Right cardiac atrium (tissue), 5 donors: ENCODE results near the gene CCDC137. TPM values are rescaled to one million over a fixed set of nuclear protein-coding genes. Genes with fewer than 3 reads are reported as not detected.

Source experiments
- ATAC-seq, 2 donors: fragments of 200-7000 bp; cut with Tn5 transposase; one replicate each; pipeline versions ENCODE4 v1.8.0 to v1.9.1; 2020; ENCODE audit warnings: moderate library complexity in 2 of 2, mild to moderate bottlenecking in 1 of 2
- DNase-seq, 3 donors: peaks; one replicate each; pipeline ENCODE4 v3.0.0-alpha.2; 2020
- H3K27ac ChIP-seq: one replicate; pipeline ENCODE4 v1.5.1; 2013; ENCODE audit warnings: mild to moderate bottlenecking, low read length, control low read depth, moderate library complexity
- H3K27me3 ChIP-seq: one replicate; pipeline ENCODE4 v1.6.1; 2013; ENCODE audit not compliant: control insufficient read depth, insufficient read depth
- H3K4me1 ChIP-seq: one replicate; pipeline ENCODE4 v1.6.1; 2013; ENCODE audit warnings: low read length; ENCODE audit not compliant: control insufficient read depth, insufficient read depth
- H3K4me3 ChIP-seq: one replicate; pipeline ENCODE4 v1.5.1; 2013; ENCODE audit warnings: low read length, control low read depth
- H3K9me3 ChIP-seq: one replicate; pipeline ENCODE4 v1.6.1; 2013; ENCODE audit warnings: low read length; ENCODE audit not compliant: control insufficient read depth
- WGBS: extraction: QIAGEN DNeasy Blood & Tissue Kit; methylation state at CpG from one replicate; pipeline ENCODE4 v1.1.7; 2013; 5-methylcytosine and 5-hydroxymethylcytosine counted together
- intact Hi-C, 4 donors: fragments of 100-400 bp; cut with DNase I; formaldehyde crosslinking; loops; one replicate each; pipeline versions ENCODE4 v1.11.0 to v1.14.0; 2022 to 2023
- polyA plus RNA-seq: library from polyadenylated mRNA; stranded (reverse); fragments of 200-250 nt; gene quantifications from one replicate; pipeline ENCODE4 v1.2.3, GENCODE V29; 2013
- total RNA-seq, 4 donors: library from RNA; stranded (reverse); fragmentation: NEBNext Ultra II Directional; extraction: Animal tissue kit (Norgen Biotek cat#: 25700); gene quantifications; one replicate each; pipeline ENCODE4 v1.2.1, GENCODE V29; 2021
- donor health status: healthy with polysubstance abuse.
- donor health status: DM: no; HTN: yes; CAD: no.
- donor health status: DM: no; HTN: no; CAD: no.
- donor health status: DM: no; HTN: yes; CAD: no; lungs with severe emphysema.
- donor health status: DM: yes; HTN: yes; CAD: no.

CCDC137 gene
- total and polyA plus RNA-seq, 5 donors: 5.0 to 10.9 (median 7.2) TPM

- Histone ChIP-seq H3K4me3 (no peak overlapping the region), H3K4me1 (peaks cover 4% of the 10 kb centered on the region), H3K9me3 (no peaks in the 10 kb centered on the region), H3K27ac (no peak overlapping the region), H3K27me3 (no peaks in the 10 kb centered on the region)
- no peak for ATAC-seq
- DNase-seq: peak in 1 of 3 donors; percentile 1
- WGBS: 53% methylated on average over 4 of the region's 4 CpGs
- intact Hi-C loops: no loop called here
Observed at GRCh38 chr17:81638683-81639082, 27.9 kb upstream of the CCDC137 start.

GRCh38 chr17:81640011-81640410 lies 26.5 kb upstream of the CCDC137 start:
- WGBS: 94% methylated on average over 9 of the region's 9 CpGs
- Histone ChIP-seq H3K27ac (no peak overlapping the region), H3K27me3 (no peaks in the 10 kb centered on the region), H3K4me3 (no peak overlapping the region), H3K4me1 (peaks cover 4% of the 10 kb centered on the region), H3K9me3 (no peaks in the 10 kb centered on the region)
- intact Hi-C loops: no loop called here
- DNase-seq (peak in 1 of 3 donors; percentile 4), ATAC-seq (no peak)

- WGBS: 93% methylated on average over 16 of the region's 17 CpGs
- peak in 1 of 2 donors; percentile 7 for ATAC-seq
- no peak overlapping the region for H3K4me3 ChIP-seq
- H3K4me1 ChIP-seq: no peaks in the 10 kb centered on the region
- no peaks in the 10 kb centered on the region for H3K27me3 ChIP-seq
- intact Hi-C loops: no loop called here
- H3K27ac ChIP-seq: no peak overlapping the region
- H3K9me3 ChIP-seq: no peaks in the 10 kb centered on the region
- peak in 1 of 3 donors; percentile 44 for DNase-seq
Observed at GRCh38 chr17:81641825-81642489, 24.6 kb upstream of the CCDC137 start.

GRCh38 chr17:81644496-81644895 lies 22.0 kb upstream of the CCDC137 start:
- no peak for ATAC-seq
- Histone ChIP-seq H3K9me3 (no peaks in the 10 kb centered on the region), H3K27ac (no peak overlapping the region), H3K4me3 (no peak overlapping the region), H3K27me3 (no peaks in the 10 kb centered on the region), H3K4me1 (no peaks in the 10 kb centered on the region)
- no peak for DNase-seq
- WGBS: 89% methylated on average over 15 of the region's 15 CpGs
- intact Hi-C loops: no loop called here

- Histone ChIP-seq H3K27me3 (no peaks in the 10 kb centered on the region), H3K4me3 (no peak overlapping the region), H3K27ac (no peak overlapping the region), H3K4me1 (no peaks in the 10 kb centered on the region), H3K9me3 (no peaks in the 10 kb centered on the region)
- ATAC-seq (no peak), DNase-seq (peak in 1 of 3 donors; percentile 45)
- WGBS: 83% methylated on average over 29 of the region's 29 CpGs
- intact Hi-C loops: no loop called here
Observed at GRCh38 chr17:81644976-81645952, 21.3 kb upstream of the CCDC137 start.

GRCh38 chr17:81646869-81647600 lies 19.5 kb upstream of the CCDC137 start:
- H3K4me1 ChIP-seq: no peaks in the 10 kb centered on the region
- intact Hi-C loops: no loop called here
- no peak overlapping the region for H3K4me3 ChIP-seq
- no peak overlapping the region for H3K27ac ChIP-seq
- no peaks in the 10 kb centered on the region for H3K27me3 ChIP-seq
- peak in 1 of 3 donors; percentile 22 for DNase-seq
- H3K9me3 ChIP-seq: no peaks in the 10 kb centered on the region
- 59% methylated on average over 12 of the region's 12 CpGs for WGBS
- ATAC-seq: no peak

- intact Hi-C loops: no loop called here
- Histone ChIP-seq H3K27ac (no peak overlapping the region), H3K4me1 (no peaks in the 10 kb centered on the region), H3K4me3 (no peak overlapping the region), H3K27me3 (no peaks in the 10 kb centered on the region), H3K9me3 (no peaks in the 10 kb centered on the region)
- ATAC-seq (no peak), DNase-seq (no peak)
- WGBS: 30% methylated on average over 21 of the region's 21 CpGs
Observed at GRCh38 chr17:81647640-81648012, 18.9 kb upstream of the CCDC137 start.

- Histone ChIP-seq H3K27ac (no peak overlapping the region), H3K27me3 (no peaks in the 10 kb centered on the region), H3K4me3 (no peak overlapping the region), H3K4me1 (no peaks in the 10 kb centered on the region), H3K9me3 (no peaks in the 10 kb centered on the region)
- intact Hi-C loops: no loop called here
- ATAC-seq (no peak), DNase-seq (peak in 1 of 3 donors; percentile 32)
- WGBS: 4% methylated on average over 78 of the region's 78 CpGs
Observed at GRCh38 chr17:81648013-81648706, 18.4 kb upstream of the CCDC137 start.

- H3K4me1 ChIP-seq: no peaks in the 10 kb centered on the region
- H3K9me3 ChIP-seq: no peaks in the 10 kb centered on the region
- no peak overlapping the region for H3K27ac ChIP-seq
- ATAC-seq: no peak
- WGBS: 53% methylated on average over 14 of the region's 14 CpGs
- intact Hi-C loops: no loop called here
- peak in 1 of 3 donors; percentile 31 for DNase-seq
- H3K4me3 ChIP-seq: no peak overlapping the region
- H3K27me3 ChIP-seq: no peaks in the 10 kb centered on the region
Observed at GRCh38 chr17:81648707-81649085, 17.8 kb upstream of the CCDC137 start.

GRCh38 chr17:81650951-81651350 lies 15.6 kb upstream of the CCDC137 start:
- no peaks in the 10 kb centered on the region for H3K27me3 ChIP-seq
- intact Hi-C loops: no loop called here
- WGBS: 67% methylated on average over 9 of the region's 9 CpGs
- DNase-seq (no peak), ATAC-seq (no peak)
- no peak overlapping the region for H3K27ac ChIP-seq
- no peaks in the 10 kb centered on the region for H3K9me3 ChIP-seq
- H3K4me3 ChIP-seq: no peak overlapping the region
- H3K4me1 ChIP-seq: no peaks in the 10 kb centered on the region
